Measurements from ENCODE around the gene TAS1R3. TPM values are rescaled to one million over a fixed set of nuclear protein-coding genes. Genes with fewer than 3 reads are reported as not detected.

The TAS1R3 gene
- total RNA-seq, 1 donor from 2014 or later, result 0.39 TPM

DNA sequence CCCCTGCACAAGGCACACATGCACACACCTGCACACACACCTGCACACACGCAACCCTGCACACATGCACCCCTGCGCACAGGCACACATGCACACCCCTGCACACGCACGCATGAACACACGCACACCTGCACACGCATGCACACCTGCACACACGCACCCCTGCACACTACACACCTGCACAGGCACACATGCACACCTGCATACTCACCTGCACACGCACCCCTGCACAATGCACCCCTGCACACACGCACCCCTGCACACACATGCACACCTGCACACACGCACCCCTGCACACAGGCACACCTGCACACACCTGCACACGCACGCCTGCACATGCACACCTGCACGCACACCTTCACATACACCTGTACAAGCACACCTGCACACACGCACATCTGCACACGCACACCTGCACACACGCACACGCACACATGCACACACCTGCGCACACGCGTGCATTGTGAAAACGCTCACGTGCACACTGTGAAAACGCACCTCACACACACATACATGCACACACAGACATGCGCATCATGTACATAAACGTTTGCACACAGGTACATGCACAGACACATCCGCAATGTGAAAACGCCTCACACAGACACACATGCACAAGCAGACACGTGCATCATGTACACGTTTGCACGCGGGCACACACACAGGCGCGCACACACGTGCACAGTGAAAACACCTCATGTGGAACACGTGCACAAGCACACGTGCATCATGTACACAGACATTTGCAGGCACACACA lies 9.9 kb downstream of the TAS1R3 start:
- no peak for DNase-seq

DNA sequence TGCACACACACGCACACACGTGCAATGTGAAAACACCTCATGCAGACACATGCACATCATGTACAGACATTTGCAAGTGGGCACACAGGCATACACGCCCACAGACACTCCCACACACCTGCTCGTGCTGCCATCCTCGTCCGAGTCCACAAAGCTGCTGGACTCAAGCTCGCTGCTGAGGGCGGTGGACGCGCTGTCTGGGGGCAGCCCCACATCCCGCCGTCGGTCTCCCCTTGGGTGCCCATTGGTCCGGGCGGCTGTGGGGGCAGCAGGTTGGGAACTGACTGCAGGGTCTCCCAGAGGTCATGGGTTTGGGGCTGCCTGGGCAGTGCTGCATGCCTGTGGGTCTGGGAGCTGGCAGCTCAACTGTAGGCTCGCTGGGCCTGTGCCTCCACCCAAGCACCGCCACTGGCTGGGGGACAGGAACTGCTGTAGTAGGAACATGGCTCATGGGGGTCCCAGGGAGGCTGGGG lies 10.5 kb downstream of the TAS1R3 start:
- no peak for DNase-seq

DNA sequence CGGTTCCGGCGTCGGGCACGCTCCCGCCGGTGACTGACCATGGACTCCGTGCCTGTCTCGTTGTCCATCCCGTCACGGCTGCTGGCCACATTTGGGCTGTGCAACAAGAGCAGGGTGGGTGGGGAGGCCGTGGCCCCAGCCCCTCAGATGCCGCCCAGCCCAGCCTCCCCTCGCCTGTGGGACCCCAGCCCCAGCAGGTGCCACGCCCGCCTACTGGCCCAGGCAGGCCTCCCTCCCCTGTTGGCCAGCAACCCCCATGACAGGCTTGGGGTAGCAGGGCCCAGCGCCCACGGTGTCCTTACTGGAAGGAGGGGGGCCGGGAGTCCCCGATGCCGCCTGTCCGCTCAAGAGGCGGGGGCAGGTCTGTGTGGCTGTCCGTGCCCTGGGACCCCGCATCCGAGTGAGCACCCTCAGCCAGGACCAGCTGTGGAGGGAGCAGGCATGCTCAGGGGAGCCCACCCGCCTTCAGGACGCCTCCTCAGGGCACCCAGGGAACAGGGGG lies 11.0 kb downstream of the TAS1R3 start:
- no peak for DNase-seq

DNA sequence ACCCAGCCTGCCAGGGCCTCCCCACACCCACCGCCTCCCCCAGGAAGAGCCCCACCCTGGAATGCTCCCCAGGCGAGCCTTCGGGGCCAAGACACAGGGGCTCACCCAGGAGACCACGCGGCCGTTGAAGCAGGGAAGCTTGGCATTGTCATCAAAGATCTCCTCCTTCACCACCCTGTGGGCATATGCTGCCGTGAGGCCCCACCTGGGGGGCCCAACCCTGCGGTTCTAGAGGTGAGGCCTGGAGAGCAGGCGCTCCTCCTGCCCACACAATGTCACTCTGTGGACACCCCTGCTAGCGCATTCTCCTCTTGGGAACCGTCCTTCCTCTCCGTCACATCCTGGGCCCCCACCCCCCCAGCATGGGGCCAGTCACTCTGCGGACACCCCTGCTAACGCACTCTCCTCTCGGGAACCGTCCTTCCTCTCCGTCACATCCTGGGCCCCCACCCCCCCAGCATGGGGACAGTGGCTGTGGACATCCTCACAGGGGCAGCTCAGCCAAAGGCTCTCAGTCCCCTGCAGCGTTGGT lies 11.6 kb downstream of the TAS1R3 start:
- no peak for DNase-seq

DNA sequence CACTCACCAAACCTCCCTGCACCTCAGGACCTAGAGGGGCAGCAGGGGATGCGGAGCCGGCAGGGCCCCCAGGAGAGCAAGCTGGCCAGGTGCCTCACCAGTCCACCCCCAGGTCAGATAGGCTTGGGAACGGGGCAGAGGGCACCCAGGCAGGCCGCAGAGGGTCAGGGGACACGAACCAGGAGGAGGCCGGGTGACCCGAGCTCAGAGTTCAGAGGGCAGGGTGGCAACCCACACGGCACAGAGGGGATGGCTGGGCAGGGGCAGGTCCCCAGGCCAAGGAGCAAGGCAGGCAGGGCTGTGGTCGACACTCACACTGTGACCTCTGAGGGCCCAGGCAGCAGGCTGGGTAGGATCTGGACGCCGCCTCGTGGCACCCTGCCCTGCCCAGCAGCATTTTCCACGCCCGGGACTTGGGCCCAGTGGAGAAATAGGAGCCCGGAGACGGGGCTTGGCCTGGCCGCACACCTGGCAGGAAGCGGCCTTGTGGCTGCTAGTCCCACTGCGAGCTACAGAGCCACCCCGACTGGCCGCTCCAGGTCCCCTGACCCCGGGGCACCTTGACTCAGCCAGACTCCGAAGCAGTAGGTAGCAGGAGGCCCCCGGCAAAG lies 12.8 kb downstream of the TAS1R3 start:
- no peak for DNase-seq

DNA sequence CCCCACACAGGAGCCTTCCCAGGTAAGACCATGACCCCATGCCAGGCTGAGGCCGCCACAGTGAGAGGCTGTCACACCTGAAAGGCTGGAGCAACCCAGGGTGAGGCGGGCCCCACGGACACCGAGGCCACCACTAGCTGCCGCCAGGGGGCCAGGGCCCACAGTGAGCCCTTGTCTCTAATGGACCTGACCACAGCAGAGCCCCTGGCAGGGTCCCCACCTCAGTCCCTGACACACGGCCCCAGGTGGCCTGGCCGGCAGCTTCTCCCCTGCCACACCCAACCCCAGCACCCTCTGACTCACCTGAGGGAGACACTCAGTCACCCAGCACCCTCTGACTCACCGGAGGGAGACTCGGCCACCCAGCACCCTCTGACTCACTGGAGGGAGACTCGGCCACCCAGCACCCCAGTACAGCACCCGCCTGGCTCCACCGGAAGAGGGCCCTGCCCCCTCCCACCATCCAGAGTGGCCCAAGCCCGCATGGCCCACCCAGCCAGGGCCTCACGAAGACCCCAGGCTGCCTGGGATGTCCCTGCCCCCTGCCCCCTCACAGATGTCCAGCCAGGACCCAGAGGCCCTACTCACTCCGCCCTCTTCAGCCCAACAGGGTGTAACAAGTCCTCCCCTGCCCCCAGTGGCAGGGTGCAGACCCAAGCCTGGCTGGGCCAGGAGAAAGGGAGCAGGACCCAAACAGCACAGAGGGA lies 13.7 kb downstream of the TAS1R3 start:
- DNase-seq, result no peak

DNA sequence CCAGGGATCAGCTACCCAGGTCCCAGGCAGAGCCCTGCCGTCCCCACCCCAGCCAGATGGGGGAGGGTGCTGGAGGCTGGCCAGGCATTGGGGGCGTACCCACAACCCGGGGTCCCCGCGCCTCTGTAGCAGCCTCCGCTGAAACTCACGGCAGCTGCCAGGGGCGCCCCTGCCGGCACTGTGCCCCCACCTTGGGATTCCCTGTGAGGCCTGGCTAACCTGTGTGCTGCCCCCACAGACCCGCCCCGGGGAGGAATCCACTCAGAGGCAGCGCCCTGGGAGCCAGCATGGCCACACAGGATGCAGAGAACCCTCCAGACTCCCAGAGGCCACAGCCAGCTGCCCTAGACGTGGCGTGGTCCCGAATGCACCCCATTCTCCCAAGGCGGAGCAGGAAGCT lies 14.3 kb downstream of the TAS1R3 start:
- DNase-seq, result no peak

DNA sequence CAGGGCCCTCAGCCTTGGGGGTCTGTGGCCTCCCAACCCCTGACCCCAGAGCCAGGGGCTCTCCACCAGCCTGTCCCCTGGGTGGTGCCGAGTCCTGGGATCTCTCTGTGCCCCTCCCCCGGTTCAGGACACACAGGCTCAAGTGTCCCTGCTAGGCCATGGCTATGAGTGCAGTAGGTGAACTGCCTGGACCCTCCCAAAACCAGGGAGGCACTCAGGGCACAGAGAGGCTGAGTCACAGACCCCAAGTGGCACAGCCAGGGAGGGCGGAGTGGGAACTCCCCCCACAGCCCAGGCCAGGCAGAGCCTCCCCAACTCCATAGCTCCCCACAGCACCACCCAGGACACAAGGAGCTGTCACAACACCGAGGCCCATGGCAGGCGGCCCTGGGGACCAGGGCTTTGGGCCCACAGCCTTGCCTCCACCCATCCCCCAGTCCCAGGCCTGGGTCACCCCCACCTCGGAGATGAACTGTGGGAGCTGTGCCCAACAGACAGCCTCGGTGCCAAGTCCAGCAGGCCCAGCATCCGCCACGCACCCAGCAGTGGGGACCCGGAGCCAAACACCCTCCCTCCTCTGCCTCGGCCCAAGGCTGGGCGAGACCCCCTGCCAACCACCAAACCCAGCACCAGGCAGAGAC lies 14.9 kb downstream of the TAS1R3 start:
- no peak for DNase-seq

DNA sequence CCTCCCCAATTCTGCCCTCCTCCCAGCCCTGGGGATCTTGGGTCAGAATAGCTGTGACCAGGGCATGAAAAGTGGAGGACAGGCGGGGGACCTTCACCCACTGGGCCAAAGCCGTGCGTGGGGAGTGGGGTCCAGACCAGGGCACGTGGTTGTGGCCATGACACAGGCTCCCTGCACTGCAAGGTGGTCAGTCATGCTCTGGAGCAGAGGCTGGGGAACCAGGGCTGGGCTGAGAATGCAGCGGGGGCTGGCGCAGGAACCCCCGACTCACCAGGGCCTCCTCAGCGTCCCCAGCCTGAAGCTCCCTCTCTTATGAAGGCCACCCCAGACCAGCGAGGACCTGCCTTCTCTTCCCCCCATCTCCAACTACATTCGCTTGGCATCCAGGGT lies 15.4 kb downstream of the TAS1R3 start:
- no peak for DNase-seq

DNA sequence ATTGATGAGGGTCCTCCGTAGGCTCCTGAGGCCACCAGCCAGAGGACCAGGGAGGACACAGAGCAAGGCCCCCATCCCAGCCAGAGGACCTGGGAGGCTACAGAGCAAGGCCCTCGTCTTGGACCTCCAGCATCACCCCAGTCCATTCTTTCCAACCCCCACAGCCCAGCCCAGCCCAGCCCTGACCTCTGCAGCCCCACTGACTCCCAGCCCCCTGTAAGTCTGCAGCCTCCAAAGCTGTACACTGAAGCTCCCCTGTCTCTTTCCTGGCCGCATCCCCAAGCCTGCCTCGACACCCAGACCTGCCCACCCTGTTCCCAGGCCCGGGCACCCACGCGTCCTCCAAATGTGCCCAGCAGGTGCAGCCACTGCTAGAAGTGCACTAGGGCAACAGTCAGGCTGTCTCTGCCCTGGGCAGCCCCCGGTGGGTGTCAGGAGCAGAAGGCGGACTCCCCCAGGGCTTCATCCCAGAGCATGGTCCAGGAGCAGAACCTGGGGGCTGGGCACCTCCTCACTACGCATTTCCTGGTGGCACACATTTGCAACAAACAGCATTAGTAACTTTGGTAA lies 16.0 kb downstream of the TAS1R3 start:
- DNase-seq, result no peak

DNA sequence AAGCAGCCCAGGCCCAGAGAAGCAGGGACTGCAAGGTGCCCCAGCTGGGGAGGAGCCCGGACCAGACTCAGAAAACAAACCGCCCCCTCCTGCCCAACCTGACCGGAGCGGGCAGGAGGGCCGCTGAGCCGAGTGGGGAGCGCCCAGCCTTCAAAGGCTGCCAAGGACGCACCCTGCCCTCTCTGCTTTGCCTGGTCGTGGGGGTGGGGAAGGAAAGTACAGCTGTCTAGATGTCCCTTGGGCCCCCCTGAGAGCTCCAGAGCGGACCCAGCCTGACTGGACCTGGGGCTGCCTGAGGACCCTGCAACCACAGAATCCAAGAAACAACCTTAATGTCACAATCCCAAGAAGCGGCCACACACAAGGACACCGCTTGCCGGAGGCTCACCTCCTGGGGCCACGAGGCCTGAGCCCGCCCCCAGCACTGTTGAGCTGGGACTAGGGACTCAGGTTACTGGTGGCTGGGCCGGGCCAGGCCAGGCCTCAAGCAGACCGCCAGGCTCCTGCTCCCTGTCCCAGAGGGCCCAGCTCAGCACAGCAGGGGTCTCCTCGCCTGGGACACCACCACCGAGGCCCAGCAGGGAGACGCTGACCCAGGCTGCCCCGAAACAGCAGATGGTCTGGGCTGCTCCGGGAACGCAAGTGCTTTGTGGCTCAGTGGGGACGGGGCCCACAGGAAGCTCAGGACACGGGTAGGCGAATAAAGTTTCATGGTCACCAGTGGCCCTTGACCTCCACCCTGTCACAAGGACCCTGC lies 16.8 kb downstream of the TAS1R3 start:
- DNase-seq, result no peak

DNA sequence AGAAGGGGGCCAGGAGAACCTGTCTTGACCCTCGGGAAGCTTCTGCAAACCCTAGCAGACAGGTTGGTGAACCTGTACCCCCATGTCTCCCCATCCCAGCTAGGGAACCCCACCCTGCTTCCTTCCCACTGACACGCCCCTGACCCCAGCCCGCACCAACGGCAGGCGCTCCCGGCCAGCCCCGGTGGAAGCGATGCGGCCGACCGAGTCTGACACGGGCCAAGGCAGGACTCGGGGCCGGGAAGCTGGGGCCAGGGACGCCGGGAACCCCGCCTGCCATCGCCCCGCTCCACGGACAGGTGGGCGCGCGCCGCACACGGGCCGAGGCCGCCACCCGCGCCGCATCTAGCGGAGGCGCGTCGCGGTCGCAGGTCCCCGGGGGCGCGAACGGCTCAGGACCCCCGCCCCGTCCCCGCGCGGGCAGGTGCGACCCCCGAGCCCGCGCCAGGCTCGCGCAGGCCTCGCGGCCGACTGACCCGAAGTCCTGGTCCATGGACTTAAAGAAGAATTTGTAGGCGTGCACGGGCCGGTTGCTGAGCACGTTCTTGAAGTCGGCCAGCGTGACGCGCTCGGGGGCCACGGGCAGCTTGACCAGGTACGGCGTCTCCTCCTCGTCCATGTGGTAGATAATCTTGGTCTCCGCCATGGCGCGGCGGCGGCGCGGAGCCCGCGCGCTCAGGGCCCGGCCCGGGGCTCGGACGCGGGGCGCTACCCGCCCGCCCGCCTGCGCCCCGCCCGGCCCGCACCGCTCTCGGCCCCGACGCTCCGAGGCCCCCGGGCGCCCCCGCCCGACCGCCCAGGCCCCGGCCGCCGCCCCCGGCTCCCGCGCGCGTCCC lies 17.6 kb downstream of the TAS1R3 start:
- DNase-seq, result no peak

DNA sequence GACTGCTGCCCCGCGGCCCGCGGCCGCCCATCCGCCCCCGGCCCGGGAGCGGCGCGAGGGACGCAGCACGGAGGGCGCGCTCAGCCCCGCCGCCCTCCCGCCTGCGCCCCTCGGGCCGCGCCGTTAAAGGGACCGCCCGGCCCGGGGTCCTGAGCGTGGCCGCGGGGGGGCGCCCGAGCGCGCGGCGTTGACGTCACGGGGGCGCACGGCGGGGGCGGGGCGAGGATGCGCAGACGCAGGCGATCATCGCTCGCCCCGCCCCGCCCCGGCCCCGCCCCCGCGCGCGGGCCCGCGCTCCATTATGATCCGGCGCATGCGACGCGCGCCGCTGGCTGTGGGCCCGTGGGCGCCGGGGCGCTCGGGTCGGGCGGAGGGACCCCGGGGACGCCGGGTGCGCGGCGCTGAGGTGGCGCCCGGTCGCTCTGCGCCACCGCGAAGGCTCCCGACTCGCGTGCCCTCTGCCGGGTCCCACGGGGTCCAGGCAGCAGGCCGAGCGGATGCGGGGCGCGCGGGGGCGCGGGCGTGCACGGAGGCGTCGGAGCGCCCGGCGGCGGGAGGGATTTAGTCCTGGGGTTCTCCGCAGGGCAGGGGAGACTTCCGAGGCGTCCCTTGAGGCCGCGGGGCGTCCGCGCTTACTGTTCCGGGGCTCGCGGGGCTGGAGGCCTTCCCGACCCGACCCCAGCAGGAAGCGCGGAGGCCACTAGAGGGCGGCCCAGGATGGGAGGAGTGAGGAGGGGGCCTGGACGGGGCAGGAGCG lies 18.4 kb downstream of the TAS1R3 start, which contains the start of gene DVL1:
TSS of gene DVL1 (minus strand) at position 163 of the 757 bp plus-strand sequence. CDS start 353 bp downstream, outside the sequence.
- peak; percentile 35 for DNase-seq

DNA sequence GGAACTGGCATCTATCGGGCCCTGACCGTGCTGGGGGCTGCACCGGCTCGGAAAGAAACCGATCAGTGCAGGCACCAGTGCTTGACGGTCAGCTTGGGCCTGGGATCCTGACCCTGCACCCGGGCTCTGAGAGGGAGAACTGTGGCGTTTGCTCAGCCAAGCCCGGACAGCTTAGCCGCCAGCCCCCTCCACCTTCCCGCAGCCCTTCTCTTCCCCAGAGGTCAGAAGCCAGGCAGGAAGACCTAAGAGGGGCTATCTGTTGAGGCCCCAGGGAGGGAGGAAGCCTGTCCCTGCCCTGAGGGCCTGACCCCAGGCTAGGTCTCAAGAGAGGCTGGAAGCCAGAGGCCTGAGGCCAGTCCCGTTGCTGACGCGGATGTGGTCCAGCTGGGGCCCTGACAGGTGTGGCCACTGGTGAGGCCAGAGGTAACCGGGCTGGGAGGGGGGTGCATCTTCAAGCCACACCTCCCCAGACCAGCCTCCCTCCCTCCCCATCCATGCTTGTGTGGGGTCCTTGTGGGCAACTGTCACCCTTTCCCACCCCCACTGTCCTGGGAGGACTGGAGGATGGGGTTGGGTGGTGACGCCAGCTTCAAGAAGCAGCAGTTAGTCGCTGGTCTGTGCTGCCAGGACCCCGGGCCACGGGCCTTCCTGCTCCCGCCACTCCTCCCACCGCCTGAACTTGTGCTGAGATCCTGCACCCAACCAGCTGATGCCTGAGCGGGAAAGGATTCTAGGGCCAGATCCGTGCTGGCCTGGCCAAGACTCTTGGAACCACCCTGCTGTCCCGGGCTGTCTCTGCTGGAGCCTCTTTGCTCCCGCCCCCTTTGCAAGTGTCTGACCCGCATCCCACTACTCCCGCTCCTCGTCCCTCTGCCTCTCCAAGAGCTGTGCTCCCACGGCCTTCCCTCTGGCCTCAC lies 20.7 kb downstream of the TAS1R3 start:
- peak; percentile 64 for DNase-seq

DNA sequence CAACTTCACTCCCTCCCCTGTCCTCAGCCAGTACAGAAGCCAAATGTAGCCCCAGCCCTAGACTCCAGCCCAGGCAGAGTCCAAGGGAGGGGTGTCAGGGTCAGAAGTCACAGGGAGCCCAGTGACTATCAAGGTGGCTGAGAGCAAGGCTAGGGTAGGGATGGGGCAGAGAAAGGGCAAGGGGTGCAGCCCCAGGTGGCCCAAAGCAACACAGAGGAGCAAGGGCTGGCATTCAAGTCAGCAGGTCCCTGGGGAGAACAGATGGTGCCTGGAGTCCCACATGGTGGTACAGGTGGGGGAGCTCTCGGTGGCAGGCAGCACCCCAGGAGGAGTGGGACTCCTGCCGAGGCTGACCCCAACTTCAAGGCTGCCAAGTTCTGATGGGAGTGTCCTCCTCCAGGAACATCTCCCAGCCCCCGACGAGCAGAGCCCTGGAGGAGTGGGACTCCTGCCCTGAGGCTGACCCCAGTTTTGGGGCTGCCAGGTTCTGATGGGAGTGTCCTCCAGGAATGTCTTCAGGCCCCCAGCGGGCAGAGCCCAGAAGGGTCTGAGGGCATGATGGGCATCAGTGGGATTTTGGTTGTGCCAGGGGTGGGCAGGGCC lies 21.8 kb downstream of the TAS1R3 start:
- no peak for DNase-seq

DNA sequence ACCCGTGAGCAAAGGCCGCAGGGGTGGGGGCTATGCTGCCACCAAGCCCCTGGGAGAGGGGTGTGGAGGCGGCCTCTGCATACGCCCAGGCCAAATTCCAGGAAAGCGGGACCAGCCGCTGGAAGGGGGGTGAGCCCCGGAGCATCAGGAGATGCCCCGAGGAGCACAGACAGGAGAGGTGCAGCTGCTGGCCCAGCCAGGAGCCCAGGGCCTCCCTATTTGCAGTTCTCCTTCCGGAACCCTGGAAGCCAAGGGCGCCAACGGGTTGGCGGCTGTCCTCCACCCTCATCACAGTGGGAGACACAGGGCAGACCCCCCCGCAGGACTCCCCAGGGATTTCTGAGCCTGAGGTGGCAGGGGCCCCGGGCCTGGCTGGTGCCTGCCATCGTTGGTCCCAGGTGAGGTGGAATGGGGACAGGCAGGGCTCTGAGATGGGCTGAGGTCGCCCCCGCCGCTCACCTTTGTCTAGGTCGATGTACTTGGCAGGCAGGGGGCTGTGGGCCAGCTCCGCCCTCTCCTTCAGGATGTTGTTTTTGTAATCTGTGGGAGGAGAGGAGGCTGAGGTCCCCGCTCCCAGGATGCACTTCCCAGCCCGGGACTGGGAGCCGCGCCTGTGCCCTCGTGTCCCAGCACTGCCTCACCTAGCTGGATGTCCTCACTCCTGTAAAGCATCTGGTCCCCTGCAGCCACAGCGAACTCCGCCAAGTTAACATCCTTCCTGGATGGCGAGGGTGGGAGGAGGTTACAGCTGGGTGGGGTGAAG lies 22.5 kb downstream of the TAS1R3 start:
- no peak for DNase-seq
